ENCODE data around the gene DLEU7.

The DLEU7 gene

DNA sequence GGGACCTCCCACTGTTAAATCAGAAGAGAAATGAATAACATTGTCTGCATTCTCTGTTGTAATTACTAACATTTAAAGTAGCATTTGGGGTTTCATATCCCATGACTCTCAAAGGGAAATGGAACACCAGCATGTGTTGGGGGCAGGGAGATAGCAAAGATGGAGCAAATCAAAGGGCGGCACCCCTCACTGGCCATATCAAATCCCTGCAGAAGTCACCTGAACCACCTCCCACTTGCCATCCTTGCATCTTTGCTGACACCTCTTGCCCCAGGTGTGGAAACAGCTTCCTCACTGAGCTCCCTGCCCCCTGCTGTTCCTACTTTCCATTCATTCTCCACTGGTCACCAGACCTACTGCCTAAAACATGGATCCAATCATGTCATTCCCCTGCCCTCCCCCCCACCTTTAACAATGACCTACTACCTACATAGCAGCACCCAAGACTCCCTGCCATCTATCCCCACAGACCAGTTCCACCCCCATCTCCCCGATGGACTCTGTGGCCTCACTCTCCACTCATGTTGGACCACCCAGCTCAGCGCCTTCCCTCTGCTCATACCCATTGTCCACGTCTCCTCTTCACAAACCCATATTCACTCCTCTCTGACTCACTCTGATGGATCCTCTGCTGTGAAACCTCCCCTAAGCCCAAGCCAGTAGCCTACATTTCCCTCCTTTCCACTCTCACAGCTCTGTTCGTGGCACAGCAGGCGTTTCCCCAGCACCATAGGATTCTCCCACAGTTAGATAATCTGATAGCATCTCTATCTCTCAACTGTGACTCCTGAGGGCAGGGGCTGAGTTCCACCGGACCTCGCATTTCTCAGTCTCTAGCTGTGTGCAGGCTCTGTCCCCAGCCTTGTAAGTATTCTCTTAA lies 55.9 kb downstream of the DLEU7 start:
- no peak overlapping the region for H3K4me3 ChIP-seq (ENCODE audit: low read length)
- TF ChIP-seq, protein P1, sequence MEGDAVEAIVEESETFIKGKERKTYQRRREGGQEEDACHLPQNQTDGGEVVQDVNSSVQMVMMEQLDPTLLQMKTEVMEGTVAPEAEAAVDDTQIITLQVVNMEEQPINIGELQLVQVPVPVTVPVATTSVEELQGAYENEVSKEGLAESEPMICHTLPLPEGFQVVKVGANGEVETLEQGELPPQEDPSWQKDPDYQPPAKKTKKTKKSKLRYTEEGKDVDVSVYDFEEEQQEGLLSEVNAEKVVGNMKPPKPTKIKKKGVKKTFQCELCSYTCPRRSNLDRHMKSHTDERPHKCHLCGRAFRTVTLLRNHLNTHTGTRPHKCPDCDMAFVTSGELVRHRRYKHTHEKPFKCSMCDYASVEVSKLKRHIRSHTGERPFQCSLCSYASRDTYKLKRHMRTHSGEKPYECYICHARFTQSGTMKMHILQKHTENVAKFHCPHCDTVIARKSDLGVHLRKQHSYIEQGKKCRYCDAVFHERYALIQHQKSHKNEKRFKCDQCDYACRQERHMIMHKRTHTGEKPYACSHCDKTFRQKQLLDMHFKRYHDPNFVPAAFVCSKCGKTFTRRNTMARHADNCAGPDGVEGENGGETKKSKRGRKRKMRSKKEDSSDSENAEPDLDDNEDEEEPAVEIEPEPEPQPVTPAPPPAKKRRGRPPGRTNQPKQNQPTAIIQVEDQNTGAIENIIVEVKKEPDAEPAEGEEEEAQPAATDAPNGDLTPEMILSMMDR (IDR thresholded peaks at IDR 0.05; ENCODE audit: insufficient read depth, low read depth, low read length, missing control alignments), result no peak
- DNase-seq (ENCODE audit: low read depth), result no peak

DNA sequence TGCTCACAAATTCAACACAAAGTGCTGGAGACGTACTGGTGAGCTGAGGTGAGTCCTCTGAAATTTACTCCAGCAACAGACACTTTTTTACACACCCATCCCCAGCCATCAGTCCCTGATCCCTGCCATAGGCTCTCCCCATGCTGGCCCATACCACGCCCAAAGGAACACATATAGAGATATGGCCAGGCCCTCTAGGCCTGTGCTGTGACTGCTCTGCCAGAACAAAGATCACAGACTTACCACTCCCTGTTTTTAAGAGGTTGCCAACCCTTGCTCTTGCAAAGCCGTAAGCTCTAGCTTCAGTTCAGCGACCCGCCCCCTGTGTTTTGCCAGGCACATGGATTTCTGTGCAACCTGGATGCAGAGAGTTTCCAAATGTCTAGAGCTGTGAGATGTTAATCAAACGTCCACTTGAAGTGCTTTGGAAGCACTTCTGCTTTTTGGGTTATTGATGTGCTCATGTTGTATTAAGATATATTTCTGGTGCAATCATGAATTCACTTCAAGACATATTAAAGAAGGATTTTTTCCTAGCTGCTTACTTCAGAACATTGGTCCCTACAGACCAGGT lies 59.7 kb downstream of the DLEU7 start:
- TF ChIP-seq, protein P1 (IDR thresholded peaks at IDR 0.05; ENCODE audit: insufficient read depth, low read depth, low read length, missing control alignments), result no peak
- no peak for DNase-seq (ENCODE audit: low read depth)
- no peak overlapping the region for H3K4me3 ChIP-seq (ENCODE audit: low read length)

DNA sequence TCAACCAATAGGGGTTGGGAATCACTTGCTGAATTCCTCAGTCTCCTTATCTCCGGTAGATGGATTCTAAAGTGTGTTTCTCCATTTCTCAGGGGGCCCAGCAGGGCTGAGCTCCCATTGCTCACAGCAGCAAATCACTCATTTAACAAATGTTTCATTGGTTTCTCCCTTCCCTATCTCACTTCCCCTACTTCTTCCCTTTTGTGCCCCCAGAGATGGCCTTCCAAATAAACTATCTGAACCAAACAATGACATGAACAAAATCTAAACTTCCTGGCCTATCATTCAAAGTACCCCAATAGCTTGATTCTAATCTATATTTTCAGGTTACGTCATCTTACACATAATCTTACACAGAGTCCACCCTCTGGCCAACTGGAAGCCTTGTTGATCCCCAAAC lies 60.4 kb downstream of the DLEU7 start:
- no peak overlapping the region for H3K4me3 ChIP-seq (ENCODE audit: low read length)
- DNase-seq (ENCODE audit: low read depth), result no peak
- TF ChIP-seq, protein P1 (IDR thresholded peaks at IDR 0.05; ENCODE audit: insufficient read depth, low read depth, low read length, missing control alignments), result no peak

DNA sequence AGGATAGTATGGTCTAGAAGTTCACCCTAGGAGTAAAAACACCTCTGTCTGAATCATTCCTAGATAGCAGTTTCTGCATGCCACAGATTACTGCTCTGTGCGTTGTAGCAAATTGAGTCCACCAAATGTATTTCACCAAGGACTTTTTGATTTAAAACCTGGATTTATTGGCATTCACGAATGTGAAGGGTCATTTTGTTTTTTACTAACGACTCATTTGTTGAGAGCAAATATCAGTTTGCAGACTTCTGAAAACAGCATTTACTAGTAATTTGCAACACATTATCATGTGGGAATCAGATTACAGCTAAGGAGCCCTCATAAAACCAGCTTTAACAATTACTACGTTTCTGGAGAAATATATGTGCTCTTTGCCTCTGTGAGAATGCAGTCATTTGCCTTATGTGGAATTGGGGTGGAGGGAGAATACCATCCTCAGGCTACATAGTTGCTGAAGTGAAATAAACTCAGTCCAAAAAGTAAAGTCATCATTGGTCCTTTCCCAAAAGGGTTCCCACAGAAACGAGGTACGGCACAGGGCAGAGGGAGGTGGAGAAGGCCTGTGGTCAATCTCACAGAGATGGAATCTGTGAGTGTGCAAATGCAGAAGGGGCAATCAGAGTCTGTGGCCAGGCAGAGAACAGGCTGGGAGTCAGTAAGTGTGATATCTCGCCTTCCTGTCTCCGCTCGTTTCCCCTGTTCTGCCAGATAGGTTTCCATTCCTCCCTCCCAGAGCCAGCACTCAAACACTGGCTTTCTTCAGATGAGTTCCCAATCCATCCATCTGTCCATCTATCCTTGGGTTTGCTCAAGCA lies 63.1 kb downstream of the DLEU7 start:
- DNase-seq (ENCODE audit: low read depth), result no peak
- no peak overlapping the region for H3K4me3 ChIP-seq (ENCODE audit: low read length)
- TF ChIP-seq, protein P1 (IDR thresholded peaks at IDR 0.05; ENCODE audit: insufficient read depth, low read depth, low read length, missing control alignments), result no peak

DNA sequence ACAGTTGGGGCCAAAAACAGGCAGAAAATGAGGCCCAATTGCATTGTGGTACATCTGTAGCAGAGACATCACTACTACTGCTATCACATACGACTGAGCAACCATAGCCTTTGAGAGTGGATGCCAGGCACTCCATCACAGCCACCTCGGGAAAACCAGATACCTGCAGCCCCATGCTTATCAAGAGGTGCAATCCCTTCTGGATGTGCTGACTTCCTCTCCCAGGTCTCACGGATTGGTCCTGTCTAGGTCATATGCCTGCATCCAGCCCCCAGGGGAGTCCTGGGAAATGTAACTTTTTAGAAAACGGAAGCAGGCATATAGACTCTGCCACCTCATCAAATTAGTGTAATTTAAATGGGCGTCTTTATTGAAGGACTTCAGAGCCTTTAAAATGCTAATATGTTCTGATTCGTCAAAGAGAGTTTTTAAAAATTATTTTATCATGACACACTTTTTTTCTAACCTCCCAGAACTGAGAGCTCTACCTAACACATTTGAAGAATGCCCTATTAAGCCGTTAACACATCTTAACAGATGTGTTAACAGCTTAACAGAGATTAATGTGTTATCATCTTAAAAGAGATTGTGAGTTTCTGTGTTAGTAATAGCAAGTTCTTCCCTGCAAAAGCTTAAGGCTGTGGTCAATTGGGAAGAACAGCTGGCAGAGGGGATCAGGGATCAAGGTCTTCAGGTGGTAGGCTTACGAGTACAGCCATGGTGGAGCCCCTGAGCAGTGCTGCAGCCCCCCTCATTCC lies 63.9 kb downstream of the DLEU7 start:
- no peak overlapping the region for H3K4me3 ChIP-seq (ENCODE audit: low read length)
- no peak for DNase-seq (ENCODE audit: low read depth)
- TF ChIP-seq, protein P1 (IDR thresholded peaks at IDR 0.05; ENCODE audit: insufficient read depth, low read depth, low read length, missing control alignments), result no peak
